HCT116 (cell line): ENCODE results near the gene DOCK4. TPM values are rescaled to one million over a fixed set of nuclear protein-coding genes. Genes with fewer than 3 reads are reported as not detected.

Source experiments
- ATAC-seq: fragments of 200-7000 bp; cut with Tn5 transposase; 2 replicates; pipeline ENCODE4 v1.9.1; 2020; ENCODE audit warnings: mild to moderate bottlenecking, moderate library complexity
- BruUV-seq: library from RNA; stranded (reverse); fragments of 400-500 nt; replicated peaks from 2 replicates; lab custom pipeline; 2021; lab: Mats Ljungman, UMichigan
- CTCF ChIA-PET: fragments of 300-600 bp; sonication (Branson Sonifier 250); formaldehyde crosslinking; loops from one replicate; lab custom pipeline; 2021; ENCODE audit warnings: antibody characterized with exemption; lab: Charles Lee
- POLR2A ChIA-PET: fragments of 300-600, 350-600 bp; sonication (Branson Sonifier 250); formaldehyde crosslinking; loops from one replicate; lab custom pipeline; 2021; ENCODE audit warnings: antibody characterized with exemption; lab: Charles Lee
- RAD21 ChIA-PET, 2 experiments: fragments of 300-600 bp; sonication (Branson Sonifier 250); formaldehyde crosslinking; loops; one replicate each; lab custom pipeline; 2023; ENCODE audit warnings: low total read pairs in 2 of 2; ENCODE audit not compliant: uncharacterized antibody in 2 of 2, unreplicated experiment in 2 of 2, low non-redundant PET in 1 of 2; lab: Charles Lee
- DNase-seq: peaks from one replicate; pipeline ENCODE4 v3.0.0-alpha.2; 2010; ENCODE audit warnings: low read depth, low spot score
- H2AFZ ChIP-seq: fragments of 200-600 bp; shearing (Covaris generic), sonication (generic); 2 replicates; pipeline ENCODE4 v1.6.1; 2017; ENCODE audit warnings: low read depth, mixed run types, mixed read lengths, antibody characterized with exemption, low read length; ENCODE audit not compliant: poor library complexity, severe bottlenecking
- H3K27ac ChIP-seq: 2 replicates; pipeline ENCODE4 v1.5.1; 2012; ENCODE audit warnings: low read depth, low read length
- H3K27me3 ChIP-seq: fragments of 200-600 bp; sonication (generic); 2 replicates; pipeline ENCODE4 v1.6.1; 2016; ENCODE audit warnings: mixed run types, low read length, mixed read lengths; ENCODE audit not compliant: insufficient read depth
- H3K36me3 ChIP-seq, 2 experiments: fragments of 200-500 bp in 1 of 2; fragments of 200-600 bp in 1 of 2; sonication (Bioruptor generic) in 1 of 2; sonication (generic) in 1 of 2; 2 replicates each; pipeline versions ENCODE4 v1.5.1 to v1.6.1; 2014 to 2016; ENCODE audit warnings: low read length in 2 of 2, inconsistent platforms in 1 of 2, mixed read lengths in 1 of 2, mixed run types in 1 of 2; ENCODE audit not compliant: insufficient read depth in 2 of 2, control insufficient read depth in 1 of 2
- H3K4me1 ChIP-seq, 2 experiments: fragments of 200-600 bp in 1 of 2; sonication (generic) in 1 of 2; 2 replicates each; pipeline versions ENCODE4 v1.5.1 to v1.6.1; 2012 to 2017; ENCODE audit warnings: low read length in 2 of 2, inconsistent platforms in 1 of 2, mild to moderate bottlenecking in 1 of 2, mixed read lengths in 1 of 2, mixed run types in 1 of 2, moderate library complexity in 1 of 2; ENCODE audit not compliant: insufficient read depth in 2 of 2, control insufficient read depth in 1 of 2
- H3K4me2 ChIP-seq: fragments of 200-600 bp; sonication (generic); 2 replicates; pipeline ENCODE4 v1.6.1; 2017; ENCODE audit warnings: mixed run types, low read length, mixed read lengths
- H3K4me3 ChIP-seq, 2 experiments: fragments of 200-600 bp in 1 of 2; sonication (generic) in 1 of 2; replicated peaks in 1 of 2; 2 replicates each; pipeline ENCODE4 v1.5.1; 2011 to 2016; ENCODE audit warnings: low read length in 2 of 2, control low read depth in 1 of 2, low read depth in 1 of 2, mild to moderate bottlenecking in 1 of 2, mixed read lengths in 1 of 2, mixed run types in 1 of 2
- H3K79me2 ChIP-seq: fragments of 200-600 bp; sonication (generic); 2 replicates; pipeline ENCODE4 v1.6.1; 2017; ENCODE audit warnings: mild to moderate bottlenecking, mixed run types, low read length, moderate library complexity, mixed read lengths; ENCODE audit not compliant: insufficient read depth
- H3K9ac ChIP-seq: fragments of 200-600 bp; sonication (generic); 2 replicates; pipeline ENCODE4 v1.6.1; 2016; ENCODE audit warnings: low read length, mixed read lengths
- H3K9me2 ChIP-seq: fragments of 200-600 bp; sonication (generic), shearing (Covaris generic); 2 replicates; pipeline ENCODE4 v1.6.1; 2017; ENCODE audit warnings: mixed run types, mild to moderate bottlenecking, moderate library complexity; ENCODE audit not compliant: insufficient read depth
- H3K9me3 ChIP-seq, 2 experiments: fragments of 200-500 bp in 1 of 2; fragments of 200-600 bp in 1 of 2; sonication (Bioruptor generic) in 1 of 2; sonication (generic) in 1 of 2; 2 replicates each; pipeline ENCODE4 v1.6.1; 2014 to 2017; ENCODE audit warnings: low read length in 2 of 2, mixed read lengths in 2 of 2, inconsistent platforms in 1 of 2, low read depth in 1 of 2, mild to moderate bottlenecking in 1 of 2, mixed run types in 1 of 2, moderate library complexity in 1 of 2; ENCODE audit not compliant: control insufficient read depth in 1 of 2, insufficient read depth in 1 of 2
- H4K20me1 ChIP-seq: fragments of 200-600 bp; sonication (generic), shearing (Covaris generic); 2 replicates; pipeline ENCODE4 v1.6.1; 2017; ENCODE audit warnings: mixed run types, mild to moderate bottlenecking, moderate library complexity; ENCODE audit not compliant: insufficient read depth
- CEBPB ChIP-seq: IDR thresholded peaks from 2 replicates; pipeline ENCODE4 v1.6.1; 2012; ENCODE audit warnings: low read depth
- ELF1 ChIP-seq: IDR thresholded peaks from 2 replicates; pipeline ENCODE4 v1.6.1; 2012; ENCODE audit warnings: low read depth, borderline replicate concordance
- EZH2 ChIP-seq: fragments of 200-600 bp; sonication (generic); IDR thresholded peaks from 2 replicates; pipeline ENCODE4 v1.6.1; 2017; ENCODE audit warnings: antibody characterized with exemption, mixed run types
- FOSL1 ChIP-seq: IDR thresholded peaks from 2 replicates; pipeline ENCODE4 v1.6.1; 2012; ENCODE audit warnings: low read depth
- POLR2AphosphoS5 ChIP-seq: IDR thresholded peaks from 2 replicates; pipeline ENCODE4 v1.6.1; 2011; ENCODE audit warnings: mild to moderate bottlenecking, low read depth, low read length, moderate library complexity
- SIN3A ChIP-seq: IDR thresholded peaks from 2 replicates; pipeline ENCODE4 v1.6.1; 2012; ENCODE audit warnings: low read depth
- SP1 ChIP-seq: IDR thresholded peaks from 2 replicates; pipeline ENCODE4 v1.6.1; 2012; ENCODE audit warnings: low read depth
- SRF ChIP-seq: IDR thresholded peaks from 2 replicates; pipeline ENCODE4 v1.6.1; 2012; ENCODE audit warnings: low read depth
- ZFX ChIP-seq: fragments of 450-650 bp; IDR thresholded peaks from 2 replicates; pipeline ENCODE4 v1.6.1; 2017
- ZNF274 ChIP-seq: fragments of 200-500 bp; sonication (Bioruptor generic); IDR thresholded peaks from 2 replicates; pipeline ENCODE4 v1.6.1; 2014; ENCODE audit warnings: mild to moderate bottlenecking, low read depth, low read length, inconsistent platforms
- intact Hi-C: fragments of 100-400 bp; cut with micrococcal nuclease; formaldehyde crosslinking; loops from 2 replicates; pipeline ENCODE4 v1.10.0; 2022
- total RNA-seq: library from RNA; stranded (reverse); gene quantifications from one replicate; pipeline ENCODE4 v1.2.1, GENCODE V29; 2021; ENCODE audit not compliant: unreplicated experiment
- TF ChIP-seq, protein P1 (sequence below): IDR thresholded peaks from 2 replicates; pipeline ENCODE4 v1.6.1; 2012
- TF ChIP-seq, protein P2 (sequence below): IDR thresholded peaks from 2 replicates; pipeline ENCODE4 v1.6.1; 2012; ENCODE audit warnings: low read depth
- TF ChIP-seq, protein P3 (sequence below), 3 experiments: fragments of 200-600 bp in 1 of 3; sonication (generic) in 1 of 3; IDR thresholded peaks in 2 of 3; conservative IDR thresholded peaks in 1 of 3; 2 replicates each; pipeline ENCODE4 v1.5.1; 2012 to 2017; ENCODE audit warnings: low read depth in 2 of 3, low read length in 2 of 3, antibody characterized with exemption in 1 of 3, borderline replicate concordance in 1 of 3, control low read depth in 1 of 3, mild to moderate bottlenecking in 1 of 3, mixed read lengths in 1 of 3, mixed run types in 1 of 3, moderate library complexity in 1 of 3; ENCODE audit not compliant: insufficient read depth in 1 of 3

Gene DOCK4
- total RNA-seq, 1 experiment from 2014 or later = 2.2 TPM

DNA sequence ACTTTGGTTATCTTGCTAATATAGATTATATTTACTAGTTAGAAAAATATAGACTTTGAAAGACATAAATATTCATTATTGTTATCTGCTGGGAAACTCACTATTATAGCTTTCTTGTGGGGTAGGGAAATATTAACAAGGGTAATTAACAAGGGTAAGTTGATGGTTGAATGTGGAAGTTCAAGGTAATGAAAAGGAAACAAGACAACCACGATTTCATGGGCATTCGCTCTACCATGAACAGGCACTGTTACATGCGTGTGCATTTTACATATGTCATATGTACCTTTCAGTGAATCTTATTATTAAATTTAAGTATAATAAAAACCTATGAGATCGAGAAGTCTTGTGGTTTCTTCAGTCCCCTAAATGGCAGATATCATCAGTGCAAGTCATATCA is 392.9 kb downstream of the DOCK4 start:
- Histone ChIP-seq H4K20me1 (no peaks in the 10 kb centered on the region), H3K9ac (no peak overlapping the region), H3K27ac (no peak overlapping the region), H3K9me2 (no peaks in the 10 kb centered on the region), H2AFZ (no peak overlapping the region), H3K79me2 (no peaks in the 10 kb centered on the region), H3K9me3 (no peaks in the 10 kb centered on the region), H3K4me3 (no peak overlapping the region), H3K27me3 (no peaks in the 10 kb centered on the region), H3K4me2 (no peak overlapping the region), H3K36me3 (no peaks in the 10 kb centered on the region), H3K4me1 (no peaks in the 10 kb centered on the region)
- no peak for TF ChIP-seq CEBPB
- no peak for TF ChIP-seq ELF1
- TF ChIP-seq, protein P1, sequence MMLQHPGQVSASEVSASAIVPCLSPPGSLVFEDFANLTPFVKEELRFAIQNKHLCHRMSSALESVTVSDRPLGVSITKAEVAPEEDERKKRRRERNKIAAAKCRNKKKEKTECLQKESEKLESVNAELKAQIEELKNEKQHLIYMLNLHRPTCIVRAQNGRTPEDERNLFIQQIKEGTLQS = no peak
- no peak for TF ChIP-seq ZNF274
- TF ChIP-seq FOSL1 = no peak
- TF ChIP-seq EZH2 = no peak
- no peak for TF ChIP-seq SIN3A
- no peak for TF ChIP-seq ZFX
- TF ChIP-seq, protein P2, sequence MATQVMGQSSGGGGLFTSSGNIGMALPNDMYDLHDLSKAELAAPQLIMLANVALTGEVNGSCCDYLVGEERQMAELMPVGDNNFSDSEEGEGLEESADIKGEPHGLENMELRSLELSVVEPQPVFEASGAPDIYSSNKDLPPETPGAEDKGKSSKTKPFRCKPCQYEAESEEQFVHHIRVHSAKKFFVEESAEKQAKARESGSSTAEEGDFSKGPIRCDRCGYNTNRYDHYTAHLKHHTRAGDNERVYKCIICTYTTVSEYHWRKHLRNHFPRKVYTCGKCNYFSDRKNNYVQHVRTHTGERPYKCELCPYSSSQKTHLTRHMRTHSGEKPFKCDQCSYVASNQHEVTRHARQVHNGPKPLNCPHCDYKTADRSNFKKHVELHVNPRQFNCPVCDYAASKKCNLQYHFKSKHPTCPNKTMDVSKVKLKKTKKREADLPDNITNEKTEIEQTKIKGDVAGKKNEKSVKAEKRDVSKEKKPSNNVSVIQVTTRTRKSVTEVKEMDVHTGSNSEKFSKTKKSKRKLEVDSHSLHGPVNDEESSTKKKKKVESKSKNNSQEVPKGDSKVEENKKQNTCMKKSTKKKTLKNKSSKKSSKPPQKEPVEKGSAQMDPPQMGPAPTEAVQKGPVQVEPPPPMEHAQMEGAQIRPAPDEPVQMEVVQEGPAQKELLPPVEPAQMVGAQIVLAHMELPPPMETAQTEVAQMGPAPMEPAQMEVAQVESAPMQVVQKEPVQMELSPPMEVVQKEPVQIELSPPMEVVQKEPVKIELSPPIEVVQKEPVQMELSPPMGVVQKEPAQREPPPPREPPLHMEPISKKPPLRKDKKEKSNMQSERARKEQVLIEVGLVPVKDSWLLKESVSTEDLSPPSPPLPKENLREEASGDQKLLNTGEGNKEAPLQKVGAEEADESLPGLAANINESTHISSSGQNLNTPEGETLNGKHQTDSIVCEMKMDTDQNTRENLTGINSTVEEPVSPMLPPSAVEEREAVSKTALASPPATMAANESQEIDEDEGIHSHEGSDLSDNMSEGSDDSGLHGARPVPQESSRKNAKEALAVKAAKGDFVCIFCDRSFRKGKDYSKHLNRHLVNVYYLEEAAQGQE = no peak
- TF ChIP-seq, protein P3, sequence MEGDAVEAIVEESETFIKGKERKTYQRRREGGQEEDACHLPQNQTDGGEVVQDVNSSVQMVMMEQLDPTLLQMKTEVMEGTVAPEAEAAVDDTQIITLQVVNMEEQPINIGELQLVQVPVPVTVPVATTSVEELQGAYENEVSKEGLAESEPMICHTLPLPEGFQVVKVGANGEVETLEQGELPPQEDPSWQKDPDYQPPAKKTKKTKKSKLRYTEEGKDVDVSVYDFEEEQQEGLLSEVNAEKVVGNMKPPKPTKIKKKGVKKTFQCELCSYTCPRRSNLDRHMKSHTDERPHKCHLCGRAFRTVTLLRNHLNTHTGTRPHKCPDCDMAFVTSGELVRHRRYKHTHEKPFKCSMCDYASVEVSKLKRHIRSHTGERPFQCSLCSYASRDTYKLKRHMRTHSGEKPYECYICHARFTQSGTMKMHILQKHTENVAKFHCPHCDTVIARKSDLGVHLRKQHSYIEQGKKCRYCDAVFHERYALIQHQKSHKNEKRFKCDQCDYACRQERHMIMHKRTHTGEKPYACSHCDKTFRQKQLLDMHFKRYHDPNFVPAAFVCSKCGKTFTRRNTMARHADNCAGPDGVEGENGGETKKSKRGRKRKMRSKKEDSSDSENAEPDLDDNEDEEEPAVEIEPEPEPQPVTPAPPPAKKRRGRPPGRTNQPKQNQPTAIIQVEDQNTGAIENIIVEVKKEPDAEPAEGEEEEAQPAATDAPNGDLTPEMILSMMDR (IDR thresholded peaks at IDR 0.05 in 2 of 3, conservative IDR thresholded peaks at IDR 0.05 in 1 of 3; ENCODE audit: borderline replicate concordance in 1 of 3, insufficient read depth in 1 of 3, low read depth in 2 of 3, low read length in 2 of 3) = no peak
- no peak for TF ChIP-seq SP1
- TF ChIP-seq POLR2AphosphoS5 = no peak
- TF ChIP-seq SRF = no peak
- intact Hi-C loops = no loop called here
- DNase-seq = no peak
- RAD21 ChIA-PET = no interaction called here
- POLR2A ChIA-PET = no interaction called here
- no peak for ATAC-seq
- CTCF ChIA-PET = no interaction called here
- BruUV-seq = no TSS peak
